KBM-7 (cell line): ENCODE measurements around the gene ZNF608.

Experiments
- DNase-seq: peaks from one replicate; pipeline ENCODE4 v3.0.0-alpha.2; 2015
- in situ Hi-C: fragments of 300-500 bp; cut with MboI; formaldehyde crosslinking; loops from 2 replicates; pipeline ENCODE4 v1.14.3; 2020; ENCODE audit warnings: low sequenced_read_pairs, low pct_unique_long_range_greater_than_20kb, mixed read lengths

ZNF608 gene

GRCh38 chr5:124703995-124704394 is 42.4 kb downstream of the ZNF608 start:
- DNase-seq = no peak
- in situ Hi-C loops = no loop called here

GRCh38 chr5:124702525-124702924 is 43.9 kb downstream of the ZNF608 start:
- in situ Hi-C loops = no loop called here
- no peak for DNase-seq

GRCh38 chr5:124701873-124702425 is 44.5 kb downstream of the ZNF608 start:
- in situ Hi-C loops = no loop called here

GRCh38 chr5:124701016-124701415 is 45.4 kb downstream of the ZNF608 start:
- DNase-seq = no peak
- in situ Hi-C loops = no loop called here

More at GRCh38 chr5:124701873-124702425, 44.5 kb downstream of the ZNF608 start:
- no peak for DNase-seq

GRCh38 chr5:124700333-124700732 is 46.1 kb downstream of the ZNF608 start:
- no peak for DNase-seq
- in situ Hi-C loops = no loop called here

- in situ Hi-C loops = no loop called here
- DNase-seq = no peak
These were observed 47.7 kb downstream of the ZNF608 start for GRCh38 chr5:124698770-124699169.

GRCh38 chr5:124697933-124698591 is 48.4 kb downstream of the ZNF608 start:
- in situ Hi-C loops = no loop called here
- no peak for DNase-seq

GRCh38 chr5:124697501-124697900 is 48.9 kb downstream of the ZNF608 start:
- DNase-seq = no peak
- in situ Hi-C loops = no loop called here

- in situ Hi-C loops = no loop called here
- DNase-seq = no peak
These were observed 49.5 kb downstream of the ZNF608 start for GRCh38 chr5:124696898-124697297.
